ENCODE measurements around the gene TBX1. TPM values are rescaled to one million over a fixed set of nuclear protein-coding genes. Genes with fewer than 3 reads are reported as not detected.

TBX1 gene
- total RNA-seq (2014; rRNA removed; shearing (Covaris generic)): 3.7 and 7.4 TPM in 2 replicates

- no peak for DNase-seq (ENCODE audit: low spot score)
Observed at GRCh38 chr22:19760058-19760950, at the start of gene TBX1. Gene TBX1, plus strand, starts transcription at chr22:19760778. Its CDS starts 66 bp downstream, at chr22:19760844.

GRCh38 chr22:19713245-19713644, 47.3 kb upstream of the TBX1 start:
- DNase-seq (ENCODE audit: low spot score): no peak

DNA sequence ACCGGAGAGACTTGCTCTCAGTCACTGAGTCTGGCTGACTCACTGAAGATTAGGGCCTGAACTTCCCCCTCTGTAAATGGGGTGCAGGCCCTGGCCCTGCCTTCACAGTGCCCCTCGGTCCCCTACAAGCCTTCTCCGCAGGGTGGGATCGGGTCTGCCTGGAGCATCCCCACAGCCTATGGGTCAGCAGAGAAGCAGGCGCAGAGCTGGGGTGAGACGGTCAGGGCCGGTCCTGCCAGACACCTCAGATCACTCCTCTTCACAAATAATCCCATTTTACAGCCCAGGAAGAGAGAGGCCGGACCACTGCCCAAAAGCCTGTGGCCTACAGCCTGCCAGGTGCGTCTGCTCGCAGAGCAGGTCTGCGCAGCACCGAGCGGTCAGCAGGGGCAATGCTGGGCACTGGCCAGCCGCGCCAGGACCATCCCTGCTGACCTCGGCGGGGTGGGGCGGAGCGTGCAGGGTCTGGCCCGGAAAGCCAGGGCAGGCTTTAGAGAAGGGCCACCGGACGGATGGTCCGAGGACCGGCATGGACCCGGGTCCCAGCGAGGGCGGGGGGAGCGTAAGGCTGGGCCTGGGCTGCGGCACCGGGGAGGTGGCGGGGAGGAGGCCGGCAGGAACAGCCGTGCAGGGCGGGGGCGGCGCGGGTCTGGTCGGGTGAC, 46.8 kb upstream of the TBX1 start:
- no peak for DNase-seq (ENCODE audit: low spot score)

DNA sequence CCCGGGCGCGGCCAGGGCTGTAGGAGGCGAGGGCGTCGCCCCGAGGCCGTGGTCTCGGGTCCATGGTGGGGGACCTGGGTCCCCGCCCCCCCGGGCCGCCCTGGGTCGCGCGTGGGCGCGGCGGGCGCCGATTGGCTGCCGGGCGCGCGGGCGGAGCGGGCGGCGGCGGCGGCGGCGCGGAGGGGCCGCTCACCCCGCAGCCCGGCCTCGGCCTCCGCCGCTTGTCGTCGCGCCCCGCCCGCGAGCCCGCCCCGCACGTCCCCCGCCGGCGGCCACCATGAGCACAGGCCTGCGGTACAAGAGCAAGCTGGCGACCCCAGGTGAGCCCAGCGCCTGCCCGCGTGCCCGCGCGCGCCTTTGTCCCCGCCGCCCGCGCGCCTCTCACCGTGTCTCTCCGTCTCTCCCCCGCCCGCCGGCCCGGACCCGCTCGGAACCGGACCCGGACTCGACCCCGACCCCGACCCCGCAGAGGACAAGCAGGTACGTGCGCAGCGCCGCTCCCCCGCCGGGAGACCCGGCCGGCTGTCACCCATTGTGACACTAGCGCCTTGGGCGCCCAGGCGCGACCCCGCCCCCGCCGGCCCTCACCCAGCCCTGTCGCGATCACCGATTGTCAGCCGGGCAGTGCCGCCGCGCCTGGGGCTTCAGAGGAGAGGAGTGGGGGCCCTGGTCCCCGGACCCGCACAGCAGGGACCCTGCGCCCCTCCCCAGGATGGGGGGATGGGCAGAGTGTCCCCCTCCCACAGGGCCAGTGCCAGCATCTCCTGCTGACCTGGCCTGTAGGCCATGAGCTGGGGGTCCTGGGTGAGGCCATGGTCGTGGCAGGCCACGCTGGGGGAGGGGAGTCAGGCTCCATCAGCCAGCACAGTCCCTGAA, 46.0 kb upstream of the TBX1 start, which contains the start of gene SEPTIN5:
Gene SEPTIN5, plus strand, starts transcription at position 192 of the 876 bp plus-strand sequence. Its CDS starts 86 bp downstream, at position 278.
- no peak for DNase-seq (ENCODE audit: low spot score)

GRCh38 chr22:19715188-19715930, 45.2 kb upstream of the TBX1 start:
- no peak for DNase-seq (ENCODE audit: low spot score)

GRCh38 chr22:19716041-19716828, 44.3 kb upstream of the TBX1 start:
- no peak for DNase-seq (ENCODE audit: low spot score)

- no peak for DNase-seq (ENCODE audit: low spot score)
Observed at GRCh38 chr22:19716829-19717105, 43.8 kb upstream of the TBX1 start.

GRCh38 chr22:19717181-19717580, 43.4 kb upstream of the TBX1 start:
- no peak for DNase-seq (ENCODE audit: low spot score)

- peak; percentile 16 for DNase-seq (ENCODE audit: low spot score)
Observed at GRCh38 chr22:19717691-19718455, 42.7 kb upstream of the TBX1 start.

DNA sequence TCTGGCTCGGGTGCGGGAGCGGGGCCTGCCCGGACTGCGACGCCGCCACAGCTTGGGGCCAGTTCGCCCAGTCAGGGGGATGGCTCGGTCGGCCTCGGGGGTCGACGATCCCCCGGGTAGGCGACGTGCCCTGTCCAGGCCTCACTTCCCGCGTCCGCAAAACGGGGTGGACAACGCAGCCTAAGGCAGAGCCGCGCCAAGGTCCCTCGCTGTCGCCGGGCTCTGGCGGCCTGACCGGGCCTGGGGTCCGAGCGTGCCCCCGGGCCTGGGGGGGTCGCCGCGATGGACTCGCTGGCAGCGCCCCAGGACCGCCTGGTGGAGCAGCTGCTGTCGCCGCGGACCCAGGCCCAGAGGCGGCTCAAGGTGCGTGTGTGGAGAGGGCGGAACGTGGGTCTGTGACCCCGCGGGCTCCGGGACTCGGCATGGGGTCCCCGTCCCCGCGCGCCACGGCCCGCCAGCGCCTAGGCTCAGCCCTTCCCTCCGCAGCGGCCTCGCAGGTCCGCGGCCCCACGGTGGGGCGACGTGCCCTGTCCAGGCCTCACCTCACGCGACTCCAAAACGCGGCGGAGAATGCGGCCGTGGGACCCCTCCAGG, 42.0 kb upstream of the TBX1 start:
- no peak for DNase-seq (ENCODE audit: low spot score)

DNA sequence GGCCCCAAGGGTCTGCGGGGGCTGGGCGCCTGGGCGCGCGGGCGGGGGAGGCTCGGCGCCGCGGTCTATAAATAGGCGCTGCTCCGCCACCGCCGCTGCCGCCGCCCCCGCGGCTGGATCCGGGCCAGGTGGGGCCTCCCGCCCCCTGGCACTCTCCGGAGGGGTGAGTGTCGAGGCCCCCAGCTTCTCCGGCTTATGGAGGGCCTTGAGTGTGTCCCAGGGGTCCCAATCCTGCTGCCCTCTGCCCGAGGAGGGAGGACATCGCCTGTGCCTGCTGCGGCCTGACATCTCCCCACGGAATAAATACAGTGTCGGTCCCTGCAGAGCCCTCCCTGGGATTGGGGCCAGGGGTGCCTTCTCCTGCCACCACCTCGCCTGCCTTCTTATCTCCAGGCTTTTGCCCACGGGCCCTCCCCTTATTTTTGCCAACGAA, 41.5 kb upstream of the TBX1 start:
- no peak for DNase-seq (ENCODE audit: low spot score)

GRCh38 chr22:19719488-19720021, 41.0 kb upstream of the TBX1 start:
- no peak for DNase-seq (ENCODE audit: low spot score)

- DNase-seq (ENCODE audit: low spot score): no peak
Observed at GRCh38 chr22:19720150-19720827, 40.3 kb upstream of the TBX1 start.

- DNase-seq (ENCODE audit: low spot score): no peak
Observed at GRCh38 chr22:19720999-19721329, 39.6 kb upstream of the TBX1 start.

DNA sequence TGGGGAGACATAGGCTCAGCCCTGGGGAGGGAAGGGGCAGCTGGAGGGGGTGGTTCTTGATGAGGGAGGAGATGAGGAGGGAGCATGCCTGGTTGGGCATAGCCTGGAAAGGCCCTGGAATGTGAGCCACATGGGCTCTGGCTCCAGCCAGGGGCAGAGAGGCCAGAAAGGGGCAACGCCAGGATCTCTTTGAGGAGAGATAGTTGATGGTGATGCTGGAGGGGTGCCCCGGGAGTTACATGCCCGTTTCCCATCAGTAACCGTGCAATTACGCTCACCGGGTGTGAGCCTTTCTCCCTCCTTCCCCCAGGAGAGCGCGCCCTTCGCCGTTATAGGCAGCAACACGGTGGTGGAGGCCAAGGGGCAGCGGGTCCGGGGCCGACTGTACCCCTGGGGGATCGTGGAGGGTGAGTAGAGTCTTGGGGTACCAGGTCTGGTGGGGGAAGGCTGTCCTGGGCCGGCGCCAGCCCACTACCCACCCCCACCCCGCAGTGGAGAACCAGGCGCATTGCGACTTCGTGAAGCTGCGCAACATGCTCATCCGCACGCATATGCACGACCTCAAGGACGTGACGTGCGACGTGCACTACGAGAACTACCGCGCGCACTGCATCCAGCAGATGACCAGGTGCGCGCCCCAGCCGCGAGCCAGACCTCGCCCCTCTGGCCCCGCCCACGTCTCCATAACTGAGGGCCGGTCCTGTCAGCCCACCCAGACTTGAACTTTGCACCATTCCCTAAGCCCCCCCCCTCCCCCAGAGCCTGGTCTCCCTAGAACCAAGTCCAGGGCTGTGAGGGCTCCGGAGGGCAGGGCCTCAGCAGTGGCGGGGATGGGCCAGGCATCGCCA, 39.0 kb upstream of the TBX1 start:
- no peak for DNase-seq (ENCODE audit: low spot score)

DNA sequence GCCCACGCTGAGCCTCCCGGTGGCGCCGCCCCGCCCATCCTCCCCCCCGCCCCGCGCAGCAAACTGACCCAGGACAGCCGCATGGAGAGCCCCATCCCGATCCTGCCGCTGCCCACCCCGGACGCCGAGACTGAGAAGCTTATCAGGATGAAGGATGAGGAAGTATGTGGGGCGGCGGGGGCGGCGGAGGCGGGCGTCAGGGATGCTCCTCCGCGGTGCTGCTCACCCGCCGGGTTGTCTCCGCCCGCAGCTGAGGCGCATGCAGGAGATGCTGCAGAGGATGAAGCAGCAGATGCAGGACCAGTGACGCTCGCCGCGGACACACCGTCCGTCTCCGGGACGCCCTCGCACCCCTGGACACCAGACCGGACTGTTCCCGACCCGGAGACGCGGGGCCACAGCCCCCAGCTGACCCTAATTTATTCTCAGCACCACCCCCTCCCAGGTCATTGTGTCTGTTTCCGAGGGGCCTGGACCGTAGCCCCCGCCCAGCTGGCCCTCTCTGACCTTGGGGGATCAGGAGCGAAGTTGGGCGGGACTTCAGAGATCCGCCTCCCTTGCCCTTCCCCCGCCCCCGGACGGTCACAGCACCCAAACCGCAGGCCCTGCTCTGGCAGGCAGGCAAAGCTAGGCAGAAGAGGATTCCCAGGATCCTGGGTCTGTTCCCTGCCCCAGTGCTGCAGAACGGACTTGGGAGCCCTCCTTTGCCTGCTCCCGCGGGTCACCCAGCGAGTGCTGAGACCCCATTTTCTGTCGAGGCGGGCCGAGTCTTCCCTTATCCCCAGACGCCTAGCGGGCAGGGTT, 38.2 kb upstream of the TBX1 start:
- DNase-seq (ENCODE audit: low spot score): no peak

DNA sequence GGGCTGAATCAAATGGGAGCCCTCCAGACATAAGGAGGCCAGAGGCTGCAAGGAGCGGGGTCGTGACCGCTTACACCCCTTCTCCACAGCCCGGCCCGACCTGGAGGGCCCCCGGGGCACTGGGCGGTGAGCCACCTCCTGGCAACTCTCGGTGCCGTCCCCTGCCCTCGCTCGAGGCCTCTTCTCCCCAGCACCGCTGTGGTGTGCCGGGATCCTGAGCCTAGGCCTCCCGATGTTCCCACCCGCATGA, 37.7 kb upstream of the TBX1 start:
- no peak for DNase-seq (ENCODE audit: low spot score)

Measured in A172 (cell line).